ENCODE data around the gene CD247.

- TF ChIP-seq POLR2AphosphoS5 (IDR thresholded peaks at IDR 0.05; ENCODE audit: borderline replicate concordance, low read depth, low read length) (no peak), EZH2 (IDR thresholded peaks at IDR 0.05) (no peak), FOXP2 (optimal IDR thresholded peaks at IDR 0.05; ENCODE audit: control extremely low read depth, extremely low read length, insufficient read depth) (no peak)
Observed at GRCh38 chr1:167563579-167564246, 45.4 kb upstream of the CD247 start.

Data from SK-N-MC (cell line).